Measurements from ENCODE around the gene NAV3. TPM values are rescaled to one million over a fixed set of nuclear protein-coding genes. Genes with fewer than 3 reads are reported as not detected.

Gene NAV3
- total RNA-seq, 1 donor from 2014 or later, result 1.5 TPM

- TF ChIP-seq, protein P1, sequence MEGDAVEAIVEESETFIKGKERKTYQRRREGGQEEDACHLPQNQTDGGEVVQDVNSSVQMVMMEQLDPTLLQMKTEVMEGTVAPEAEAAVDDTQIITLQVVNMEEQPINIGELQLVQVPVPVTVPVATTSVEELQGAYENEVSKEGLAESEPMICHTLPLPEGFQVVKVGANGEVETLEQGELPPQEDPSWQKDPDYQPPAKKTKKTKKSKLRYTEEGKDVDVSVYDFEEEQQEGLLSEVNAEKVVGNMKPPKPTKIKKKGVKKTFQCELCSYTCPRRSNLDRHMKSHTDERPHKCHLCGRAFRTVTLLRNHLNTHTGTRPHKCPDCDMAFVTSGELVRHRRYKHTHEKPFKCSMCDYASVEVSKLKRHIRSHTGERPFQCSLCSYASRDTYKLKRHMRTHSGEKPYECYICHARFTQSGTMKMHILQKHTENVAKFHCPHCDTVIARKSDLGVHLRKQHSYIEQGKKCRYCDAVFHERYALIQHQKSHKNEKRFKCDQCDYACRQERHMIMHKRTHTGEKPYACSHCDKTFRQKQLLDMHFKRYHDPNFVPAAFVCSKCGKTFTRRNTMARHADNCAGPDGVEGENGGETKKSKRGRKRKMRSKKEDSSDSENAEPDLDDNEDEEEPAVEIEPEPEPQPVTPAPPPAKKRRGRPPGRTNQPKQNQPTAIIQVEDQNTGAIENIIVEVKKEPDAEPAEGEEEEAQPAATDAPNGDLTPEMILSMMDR (IDR thresholded peaks at IDR 0.05; ENCODE audit: borderline replicate concordance), result no peak
- Histone ChIP-seq H3K4me1 (no peaks in the 10 kb centered on the region), H3K9me3 (replicated peaks) (no peaks in the 10 kb centered on the region), H3K27me3 (ENCODE audit: low read depth) (no peaks in the 10 kb centered on the region), H3K4me3 (no peak overlapping the region), H3K27ac (replicated peaks) (peak overlapping the region; percentile 65), H3K36me3 (no peaks in the 10 kb centered on the region)
- DNase-seq, result peak; percentile 33
- intact Hi-C loops (cut with micrococcal nuclease), result no loop called here
These were observed 379.3 kb downstream of the NAV3 start for GRCh38 chr12:78209846-78210505.

DNA sequence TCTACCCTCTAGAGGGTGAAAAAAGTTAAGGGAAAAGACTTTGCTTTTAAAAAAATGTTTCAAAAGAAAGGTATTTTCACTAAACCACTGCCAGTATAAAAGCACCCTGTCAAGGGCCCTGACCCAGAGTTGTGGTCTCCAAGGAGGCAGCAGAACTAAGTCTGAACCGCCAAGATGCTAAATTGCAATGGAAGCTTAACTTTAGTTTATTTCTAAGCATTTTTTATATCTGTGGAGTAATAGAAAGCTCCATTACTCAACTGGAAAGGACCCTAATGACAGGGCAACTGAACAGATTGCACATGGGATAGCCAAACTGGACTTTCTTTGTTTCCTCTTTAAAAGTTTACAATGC, 379.8 kb downstream of the NAV3 start:
- TF ChIP-seq, protein P1 (IDR thresholded peaks at IDR 0.05; ENCODE audit: borderline replicate concordance), result no peak
- Histone ChIP-seq H3K4me1 (no peaks in the 10 kb centered on the region), H3K27ac (replicated peaks) (peak overlapping the region; percentile 65), H3K36me3 (no peaks in the 10 kb centered on the region), H3K27me3 (ENCODE audit: low read depth) (no peaks in the 10 kb centered on the region), H3K4me3 (no peak overlapping the region), H3K9me3 (replicated peaks) (no peaks in the 10 kb centered on the region)
- intact Hi-C loops (cut with micrococcal nuclease), result no loop called here
- DNase-seq, result no peak

- no peaks in the 10 kb centered on the region for H3K4me1 ChIP-seq
- no peak overlapping the region for H3K4me3 ChIP-seq
- H3K36me3 ChIP-seq, result no peaks in the 10 kb centered on the region
- TF ChIP-seq, protein P1 (IDR thresholded peaks at IDR 0.05; ENCODE audit: borderline replicate concordance), result no peak
- H3K27me3 ChIP-seq (ENCODE audit: low read depth), result no peaks in the 10 kb centered on the region
- no peaks in the 10 kb centered on the region for H3K9me3 ChIP-seq (replicated peaks)
- intact Hi-C loops (cut with micrococcal nuclease), result no loop called here
- DNase-seq, result no peak
- H3K27ac ChIP-seq (replicated peaks), result peak overlapping the region; percentile 65
These were observed 380.2 kb downstream of the NAV3 start for GRCh38 chr12:78210894-78211302.

DNA sequence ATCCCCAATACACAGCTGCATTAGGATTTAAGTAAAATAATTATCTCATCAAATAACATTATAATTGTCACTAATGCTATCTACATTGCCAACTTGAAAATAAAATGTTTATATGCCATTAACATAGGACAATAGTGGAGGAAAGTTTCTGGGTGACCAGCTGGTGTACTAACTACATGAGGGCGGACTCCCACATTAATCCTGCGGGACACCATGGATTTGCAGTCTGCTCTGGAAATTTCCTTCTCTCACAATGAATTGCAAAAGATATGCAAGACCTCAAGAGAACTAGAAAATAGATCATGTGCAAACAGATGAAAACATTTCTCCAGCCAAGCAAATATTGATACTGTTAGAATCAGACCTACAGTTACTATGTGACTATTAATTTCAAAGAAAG, 390.1 kb downstream of the NAV3 start:
- no peaks in the 10 kb centered on the region for H3K4me1 ChIP-seq
- no peak for DNase-seq
- no peak overlapping the region for H3K27ac ChIP-seq (replicated peaks)
- TF ChIP-seq, protein P1 (IDR thresholded peaks at IDR 0.05; ENCODE audit: borderline replicate concordance), result no peak
- intact Hi-C loops (cut with micrococcal nuclease), result no loop called here
- no peak overlapping the region for H3K4me3 ChIP-seq
- H3K9me3 ChIP-seq (replicated peaks), result no peaks in the 10 kb centered on the region
- no peaks in the 10 kb centered on the region for H3K27me3 ChIP-seq (ENCODE audit: low read depth)
- H3K36me3 ChIP-seq, result no peaks in the 10 kb centered on the region

DNA sequence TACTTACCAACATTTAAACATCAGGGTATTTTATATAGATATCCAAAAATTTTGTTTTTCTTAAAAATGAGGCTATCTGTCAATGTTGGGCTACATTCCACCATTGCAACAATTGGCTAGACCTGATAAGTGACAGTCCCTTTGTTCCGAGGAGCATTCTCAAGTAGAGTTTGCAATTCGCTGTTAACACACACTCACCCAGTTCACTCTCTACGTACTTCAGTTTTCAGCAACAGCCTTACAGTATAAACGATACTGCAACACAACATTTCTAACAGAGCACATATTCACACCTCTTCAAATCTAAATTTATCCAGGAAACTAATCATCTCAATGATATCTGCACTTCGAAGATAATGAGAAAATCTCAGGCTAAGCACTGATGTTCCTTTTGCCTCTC, 393.5 kb downstream of the NAV3 start:
- no peak overlapping the region for H3K27ac ChIP-seq (replicated peaks)
- TF ChIP-seq, protein P1 (IDR thresholded peaks at IDR 0.05; ENCODE audit: borderline replicate concordance), result no peak
- peaks cover 11% of the 10 kb centered on the region for H3K9me3 ChIP-seq (replicated peaks)
- H3K4me3 ChIP-seq, result no peak overlapping the region
- no peaks in the 10 kb centered on the region for H3K36me3 ChIP-seq
- no peak for DNase-seq
- intact Hi-C loops (cut with micrococcal nuclease), result no loop called here
- H3K27me3 ChIP-seq (ENCODE audit: low read depth), result no peaks in the 10 kb centered on the region
- no peaks in the 10 kb centered on the region for H3K4me1 ChIP-seq

All from left ventricle myocardium inferior (tissue), 1 donor.